Measurements from ENCODE around the gene ELOVL6.

The ELOVL6 gene

DNA sequence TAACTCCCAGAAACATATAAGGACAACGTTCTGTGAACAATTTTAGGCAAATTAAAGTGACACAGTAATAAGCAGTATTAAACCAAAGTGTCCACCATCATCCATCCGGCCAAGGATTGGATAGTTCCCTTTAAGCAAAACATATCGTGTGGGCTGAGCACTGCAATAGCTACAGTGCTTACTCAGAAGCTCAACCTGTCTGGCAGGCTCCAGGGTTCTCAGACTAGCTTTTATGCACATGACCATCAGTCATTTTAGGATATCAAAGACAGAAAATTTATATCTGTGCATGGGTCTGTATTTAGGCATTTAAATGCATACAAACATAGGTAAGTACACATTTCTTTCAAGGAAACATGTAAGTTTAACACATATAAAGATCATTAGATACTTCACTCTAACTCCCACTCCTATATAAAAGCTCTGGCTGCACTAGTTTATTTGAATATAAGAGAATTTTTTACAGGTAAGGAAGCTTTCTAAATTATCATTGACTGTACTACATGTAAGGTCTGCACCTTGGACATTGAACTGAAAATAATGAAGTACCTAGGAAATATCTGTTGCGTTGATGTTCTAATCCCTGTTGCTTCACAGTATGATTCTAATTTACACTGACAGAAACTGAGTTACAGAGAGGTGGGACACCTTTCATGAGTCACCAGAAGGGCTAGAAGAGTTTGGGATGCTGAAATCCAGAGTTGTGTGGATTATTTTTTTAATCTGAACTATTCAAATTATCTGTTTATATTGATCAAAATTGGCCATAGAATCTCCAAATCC, 67.6 kb downstream of the ELOVL6 start:
- no peak for DNase-seq (ENCODE audit: extremely low read depth in 1 of 2, low read depth in 1 of 2)

GRCh38 chr4:110129544-110129943, 68.9 kb downstream of the ELOVL6 start:
- no peak for DNase-seq (ENCODE audit: extremely low read depth in 1 of 2, low read depth in 1 of 2)

GRCh38 chr4:110128472-110128919, 69.9 kb downstream of the ELOVL6 start:
- DNase-seq (ENCODE audit: extremely low read depth in 1 of 2, low read depth in 1 of 2), result no peak

GRCh38 chr4:110128029-110128428, 70.4 kb downstream of the ELOVL6 start:
- DNase-seq (ENCODE audit: extremely low read depth in 1 of 2, low read depth in 1 of 2), result no peak

GRCh38 chr4:110124711-110125110, 73.7 kb downstream of the ELOVL6 start:
- no peak for DNase-seq (ENCODE audit: extremely low read depth in 1 of 2, low read depth in 1 of 2)

- DNase-seq (ENCODE audit: extremely low read depth in 1 of 2, low read depth in 1 of 2), result no peak
Observed at GRCh38 chr4:110122201-110122600, 76.2 kb downstream of the ELOVL6 start.

DNA sequence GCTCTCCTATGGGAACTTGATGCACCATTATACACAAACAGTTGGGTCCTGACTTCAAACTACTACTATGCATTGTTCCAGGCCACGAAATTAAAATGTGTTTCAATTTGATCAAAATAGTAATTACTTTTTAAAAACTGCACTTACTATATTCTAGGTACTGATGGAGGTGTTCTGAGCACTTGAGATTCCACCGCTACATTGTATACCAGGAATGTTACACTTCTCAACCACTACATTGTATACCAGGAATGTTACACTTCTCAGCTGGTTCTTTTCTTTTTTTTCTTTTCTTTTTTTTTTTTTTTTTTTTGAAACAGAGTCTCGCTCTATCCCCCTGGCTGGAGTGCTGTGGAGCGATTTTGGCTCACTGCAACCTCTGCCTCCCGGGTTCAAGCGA, 77.9 kb downstream of the ELOVL6 start:
- no peak for DNase-seq (ENCODE audit: extremely low read depth in 1 of 2, low read depth in 1 of 2)

DNA sequence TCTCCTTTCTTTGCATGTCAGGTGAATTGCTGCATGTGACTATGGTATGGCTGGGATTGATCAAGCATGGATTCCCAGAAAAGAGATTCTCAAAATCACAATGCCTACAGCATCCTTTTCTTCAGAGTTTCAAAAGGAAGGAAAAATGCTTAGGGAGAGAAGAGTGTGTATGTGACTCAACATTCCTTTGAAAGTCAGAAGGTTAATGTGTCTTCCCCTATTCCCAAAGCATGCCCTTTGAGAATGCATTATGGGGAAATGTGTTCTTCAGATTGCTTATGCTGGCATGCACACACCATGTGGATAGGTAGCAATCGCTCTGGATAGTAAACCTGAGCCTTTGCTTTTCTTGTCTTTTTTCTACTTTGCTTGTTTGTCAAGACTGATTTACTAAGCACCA, 78.5 kb downstream of the ELOVL6 start:
- DNase-seq (ENCODE audit: extremely low read depth in 1 of 2, low read depth in 1 of 2), result no peak

DNA sequence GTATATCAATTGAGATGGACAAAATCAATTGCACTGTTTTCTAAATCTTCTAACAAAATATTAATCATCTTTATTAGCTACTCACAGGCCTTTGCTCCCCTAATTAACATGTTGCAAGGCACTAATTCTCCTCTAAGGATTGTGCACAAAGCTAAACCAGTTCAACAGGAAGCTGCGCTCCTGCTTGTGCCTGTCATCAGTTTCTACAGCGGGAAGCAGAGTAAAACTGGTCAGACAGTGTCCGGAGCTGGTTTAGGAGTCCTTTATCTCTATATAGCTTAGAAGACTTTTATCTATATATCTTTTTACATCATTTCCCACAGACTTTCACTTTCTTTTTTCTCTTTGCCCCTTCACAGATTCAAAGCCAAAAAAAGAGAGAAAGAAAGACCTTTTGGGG, 79.1 kb downstream of the ELOVL6 start:
- no peak for DNase-seq (ENCODE audit: extremely low read depth in 1 of 2, low read depth in 1 of 2)

GRCh38 chr4:110112056-110112455, 86.4 kb downstream of the ELOVL6 start:
- no peak for DNase-seq (ENCODE audit: extremely low read depth in 1 of 2, low read depth in 1 of 2)

DNA sequence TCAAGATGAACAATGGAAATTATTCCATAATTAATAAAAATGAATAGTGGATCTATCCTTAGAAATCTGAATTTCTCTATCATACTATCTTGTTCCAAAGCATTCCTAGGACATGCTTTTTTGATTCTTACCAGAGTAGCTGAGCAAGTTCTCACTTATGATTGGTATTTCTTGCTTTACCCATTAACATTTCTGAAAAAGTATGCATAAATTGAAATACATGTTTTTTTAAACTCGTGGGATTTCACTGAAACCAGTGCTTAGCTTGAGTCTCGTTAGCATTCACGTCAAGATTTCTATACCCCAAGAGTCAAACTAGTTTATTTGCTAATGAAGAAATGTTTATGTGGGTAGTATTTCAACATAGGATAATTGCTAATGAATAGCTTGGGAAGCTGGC, 89.0 kb downstream of the ELOVL6 start:
- no peak for DNase-seq (ENCODE audit: extremely low read depth in 1 of 2, low read depth in 1 of 2)

- no peak for DNase-seq (ENCODE audit: extremely low read depth in 1 of 2, low read depth in 1 of 2)
Observed at GRCh38 chr4:110108960-110109359, 89.5 kb downstream of the ELOVL6 start.

DNA sequence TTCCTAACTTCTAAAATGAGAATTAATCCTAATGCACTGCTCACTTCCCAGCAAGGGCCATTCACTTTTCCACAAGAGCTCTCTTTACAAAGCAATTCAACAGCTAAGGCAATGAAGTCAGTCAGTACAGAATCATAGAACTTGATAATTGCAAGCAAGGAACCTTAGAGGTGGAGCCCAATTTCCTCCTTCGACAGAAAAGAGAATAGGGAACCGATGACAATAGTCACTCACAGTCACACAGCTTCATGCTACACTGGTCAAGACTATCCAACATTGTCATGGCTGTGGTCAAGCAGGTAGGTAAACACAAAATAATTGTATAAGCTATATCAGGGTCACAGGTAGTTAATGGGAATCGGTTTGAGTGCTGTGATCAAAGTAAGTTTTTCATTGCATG, 90.0 kb downstream of the ELOVL6 start:
- DNase-seq (ENCODE audit: extremely low read depth in 1 of 2, low read depth in 1 of 2), result no peak

GRCh38 chr4:110107866-110108265, 90.5 kb downstream of the ELOVL6 start:
- DNase-seq (ENCODE audit: extremely low read depth in 1 of 2, low read depth in 1 of 2), result no peak

DNA sequence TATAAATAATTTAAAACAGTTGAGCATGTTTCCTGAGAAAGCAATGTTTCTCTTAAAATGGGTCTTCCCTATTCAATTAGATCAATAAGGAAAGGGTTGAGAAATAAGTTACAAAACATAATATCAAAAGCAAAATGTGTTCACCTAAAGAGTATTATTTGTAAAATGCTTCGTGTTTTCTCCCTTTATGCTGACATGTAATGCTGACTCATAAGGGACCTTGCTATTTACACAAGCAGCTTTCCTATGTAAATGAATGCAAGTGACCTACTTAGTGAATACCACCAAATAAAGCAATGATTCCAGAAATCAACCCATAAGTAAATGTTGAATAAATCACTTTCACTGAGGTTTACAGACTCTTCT, 91.5 kb downstream of the ELOVL6 start:
- no peak for DNase-seq (ENCODE audit: extremely low read depth in 1 of 2, low read depth in 1 of 2)

- DNase-seq (ENCODE audit: extremely low read depth in 1 of 2, low read depth in 1 of 2), result no peak
Observed at GRCh38 chr4:110104661-110105060, 93.8 kb downstream of the ELOVL6 start.

DNA sequence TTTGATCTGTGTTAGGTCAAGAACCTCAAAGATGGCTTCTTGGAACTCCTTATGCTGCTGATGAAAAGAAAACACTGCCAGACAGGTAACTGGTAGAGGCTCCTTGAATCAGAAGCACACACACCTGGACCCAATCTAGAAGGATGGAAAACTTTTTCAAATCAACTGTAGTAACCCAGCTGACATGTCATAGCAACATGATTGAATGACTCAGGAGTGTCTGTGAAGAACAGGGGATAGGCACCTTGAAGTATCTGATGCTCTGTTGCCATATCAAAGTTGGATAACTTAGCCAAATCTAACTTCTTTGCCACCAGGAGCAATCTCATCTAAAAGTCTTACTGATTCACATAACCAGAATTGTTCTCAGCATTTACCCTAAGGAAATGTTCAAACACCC, 98.8 kb downstream of the ELOVL6 start:
- DNase-seq (ENCODE audit: extremely low read depth in 1 of 2, low read depth in 1 of 2), result no peak

GRCh38 chr4:110096405-110096804, 102.0 kb downstream of the ELOVL6 start:
- no peak for DNase-seq (ENCODE audit: extremely low read depth in 1 of 2, low read depth in 1 of 2)

GRCh38 chr4:110092646-110093045, 105.8 kb downstream of the ELOVL6 start:
- DNase-seq (ENCODE audit: extremely low read depth in 1 of 2, low read depth in 1 of 2), result no peak

GRCh38 chr4:110091434-110092140, 106.8 kb downstream of the ELOVL6 start:
- DNase-seq (ENCODE audit: extremely low read depth in 1 of 2, low read depth in 1 of 2), result no peak

DNA sequence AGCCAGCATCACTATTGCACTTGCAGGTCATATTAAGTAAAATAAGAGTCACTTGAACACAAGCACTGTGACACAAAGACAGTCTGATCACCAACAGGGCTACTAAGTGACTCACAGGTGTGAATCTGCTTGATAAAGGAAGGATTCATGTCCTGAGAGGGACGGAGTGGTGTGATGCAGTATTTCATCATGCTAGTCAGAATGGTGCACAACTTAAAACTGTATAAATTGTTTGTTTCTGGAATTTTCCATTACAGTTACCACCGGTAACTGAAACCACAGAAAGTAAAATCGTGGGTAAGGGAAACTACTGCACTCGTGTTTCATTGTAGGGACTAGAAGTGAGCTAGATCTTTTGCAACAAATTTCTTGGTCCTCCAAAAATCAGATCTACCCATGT, 109.7 kb downstream of the ELOVL6 start:
- peak; percentile 2 to 29 for DNase-seq (ENCODE audit: extremely low read depth in 1 of 2, low read depth in 1 of 2)

GRCh38 chr4:110087070-110087708, 111.2 kb downstream of the ELOVL6 start:
- no peak for DNase-seq (ENCODE audit: extremely low read depth in 1 of 2, low read depth in 1 of 2)
